CD4-positive, CD25-positive, alpha-beta regulatory T cell (primary cell): ENCODE results near the gene ARHGEF25. TPM values are rescaled to one million over a fixed set of nuclear protein-coding genes. Genes with fewer than 3 reads are reported as not detected.
A peak's percentile ranks its signal among the peaks of the same experiment; 100 is the strongest.
"Not testable (repeated sequence)": the region's sequence is repeated elsewhere in the genome, so short reads cannot be mapped to it uniquely, and the experiment has no call there.

ENCODE experiments used
- ATAC-seq, 2 donors: fragments of 150-1000 bp; cut with Tn5 transposase; one replicate each; pipeline ENCODE4 v1.10.0; 2021; ENCODE audit warnings: low read depth in 2 of 2, moderate number of reproducible peaks in 2 of 2, moderate library complexity in 1 of 2
- DNase-seq, 3 donors: peaks; one replicate each; pipeline versions ENCODE4 v3.0.0 to v3.0.0-alpha.2; 2012 to 2022; ENCODE audit warnings: mixed read lengths in 1 of 3
- H3K27ac ChIP-seq: one replicate; pipeline ENCODE4 v1.7.0; 2013; ENCODE audit warnings: mild to moderate bottlenecking, low read length; ENCODE audit not compliant: insufficient read depth, poor library complexity, severe bottlenecking
- H3K27me3 ChIP-seq: one replicate; pipeline ENCODE4 v1.7.0; 2013; ENCODE audit warnings: low read length; ENCODE audit not compliant: control insufficient read depth, insufficient read depth
- H3K36me3 ChIP-seq: one replicate; pipeline ENCODE4 v1.7.0; 2013; ENCODE audit warnings: mild to moderate bottlenecking, low read length, moderate library complexity; ENCODE audit not compliant: control insufficient read depth, insufficient read depth
- H3K4me1 ChIP-seq: 2 replicates; pipeline ENCODE4 v1.7.0; 2013; ENCODE audit warnings: mild to moderate bottlenecking, low read length; ENCODE audit not compliant: insufficient read depth, control insufficient read depth, poor library complexity, severe bottlenecking
- H3K4me3 ChIP-seq: one replicate; pipeline ENCODE4 v1.7.0; 2013; ENCODE audit warnings: low read depth, mild to moderate bottlenecking, low read length, moderate library complexity
- H3K9me3 ChIP-seq, 2 experiments: 1 replicate in 1 of 2; 2 replicates in 1 of 2; pipeline ENCODE4 v1.7.0; 2013; ENCODE audit warnings: low read length in 2 of 2, mild to moderate bottlenecking in 1 of 2, moderate library complexity in 1 of 2; ENCODE audit not compliant: control insufficient read depth in 2 of 2
- H3K27ac Mint-ChIP-seq, 3 donors: one replicate each; pipeline ENCODE4 v1.8.0; 2020 to 2022; ENCODE audit warnings: mild to moderate bottlenecking in 3 of 3, mixed read lengths in 3 of 3, moderate library complexity in 2 of 3
- H3K27me3 Mint-ChIP-seq: one replicate; pipeline ENCODE4 v1.8.0; 2022; ENCODE audit warnings: mild to moderate bottlenecking, mixed read lengths
- H3K36me3 Mint-ChIP-seq: one replicate; pipeline ENCODE4 v1.8.0; 2020; ENCODE audit warnings: mixed read lengths
- H3K4me1 Mint-ChIP-seq, 4 donors: one replicate each; pipeline ENCODE4 v1.8.0; 2020 to 2022; ENCODE audit warnings: mixed read lengths in 4 of 4, mild to moderate bottlenecking in 1 of 4
- H3K4me3 Mint-ChIP-seq, 4 donors: one replicate each; pipeline ENCODE4 v1.8.0; 2020 to 2022; ENCODE audit warnings: mild to moderate bottlenecking in 4 of 4, mixed read lengths in 4 of 4, moderate library complexity in 3 of 4
- H3K9me3 Mint-ChIP-seq, 7 donors: one replicate each; pipeline ENCODE4 v1.8.0; 2020 to 2022; ENCODE audit warnings: mixed read lengths in 7 of 7, mild to moderate bottlenecking in 3 of 7, moderate library complexity in 2 of 7
- polyA plus RNA-seq, 4 donors: library from polyadenylated mRNA; unstranded; fragments of 300-500 nt; fragmentation: Illumina TruSeq; gene quantifications; one replicate each; pipeline ENCODE4 v1.2.3, GENCODE V29; 2021
- total RNA-seq: library from RNA; stranded (reverse); gene quantifications from one replicate; pipeline ENCODE4 v1.2.3, GENCODE V29; 2022

ARHGEF25 gene
- total and polyA plus RNA-seq, 5 donors from 2014 or later, result 0.64 TPM; not detected in 4

DNA sequence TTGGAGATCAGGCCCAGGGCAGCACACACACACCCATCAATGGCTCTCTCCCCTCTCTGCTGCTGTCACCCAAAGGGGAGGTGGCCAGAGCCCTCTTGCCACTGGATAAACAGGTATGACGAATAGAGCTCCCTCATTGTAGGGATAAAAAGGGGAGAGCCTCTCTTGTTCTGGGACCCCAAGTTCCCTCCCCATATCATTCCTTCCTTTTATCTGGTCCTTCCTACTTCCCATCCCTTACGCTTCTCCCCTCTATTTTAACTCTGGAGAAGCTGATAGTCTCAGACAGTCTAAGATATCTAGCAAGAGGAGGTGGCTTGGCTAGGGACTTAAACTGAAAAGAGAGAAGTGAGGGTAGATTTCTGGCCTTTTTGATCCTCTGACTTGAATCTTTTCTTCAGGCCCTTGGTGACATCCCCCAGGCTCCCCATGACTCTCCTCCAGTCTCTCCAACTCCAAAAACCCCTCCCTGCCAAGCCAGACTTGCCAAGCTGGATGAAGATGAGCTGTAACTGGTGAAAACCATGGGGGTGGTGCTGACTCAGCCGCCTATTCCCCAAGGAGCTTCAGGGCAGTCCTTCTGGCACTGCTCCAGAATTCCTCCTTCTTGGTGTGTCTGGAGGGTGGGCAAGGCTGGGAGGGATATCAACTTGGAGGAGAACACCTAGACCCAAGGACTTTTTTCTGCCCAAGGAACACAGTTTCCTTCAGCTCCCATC, 5.3 kb downstream of the ARHGEF25 start:
- Mint-ChIP-seq H3K9me3 (peaks cover 0 to 5% (median 0%) of the 10 kb centered on the region in 7 donors), H3K27ac (no peak overlapping the region), H3K27me3 (peaks cover 95% of the 10 kb centered on the region), H3K36me3 (no peaks in the 10 kb centered on the region), H3K4me3 (peak overlapping the region in 1 of 4 donors; percentile 1), H3K4me1 (peaks cover 0 to 30% (median 16%) of the 10 kb centered on the region in 4 donors)
- ATAC-seq, result no peak
- Histone ChIP-seq H3K27ac (no peak overlapping the region), H3K27me3 (peaks cover 22% of the 10 kb centered on the region), H3K4me3 (no peak overlapping the region), H3K36me3 (no peaks in the 10 kb centered on the region), H3K4me1 (peaks cover 26% of the 10 kb centered on the region), H3K9me3 (no peaks in the 10 kb centered on the region)
- DNase-seq, result no peak

DNA sequence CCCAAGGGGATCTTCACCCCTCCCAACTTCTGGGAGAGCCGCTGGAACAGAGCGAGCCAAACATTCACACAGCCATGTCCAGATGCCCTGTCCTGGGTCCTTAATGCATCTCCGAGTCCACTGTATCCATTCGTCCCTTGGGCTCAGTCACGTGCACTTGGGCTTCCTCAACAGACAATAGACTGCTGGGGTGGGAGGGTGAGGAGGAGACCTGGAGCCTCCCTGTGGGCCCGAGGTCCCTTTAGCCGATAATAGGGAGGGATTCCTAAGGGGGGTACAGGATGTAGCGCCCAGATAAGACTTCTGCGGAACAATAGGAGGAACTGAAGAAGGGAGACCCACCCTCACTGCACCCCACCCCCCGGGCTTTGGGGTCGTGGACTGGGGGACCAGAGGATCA, 6.7 kb downstream of the ARHGEF25 start:
- Mint-ChIP-seq H3K27ac (no peak overlapping the region), H3K4me1 (peaks cover 0 to 31% (median 22%) of the 10 kb centered on the region in 4 donors), H3K36me3 (no peaks in the 10 kb centered on the region), H3K9me3 (peaks cover 0 to 5% (median 0%) of the 10 kb centered on the region in 7 donors), H3K4me3 (peak overlapping the region in 1 of 4 donors; percentile 27), H3K27me3 (peaks cover 97% of the 10 kb centered on the region)
- Histone ChIP-seq H3K9me3 (no peaks in the 10 kb centered on the region), H3K4me1 (peaks cover 26% of the 10 kb centered on the region), H3K27me3 (peaks cover 33% of the 10 kb centered on the region), H3K4me3 (no peak overlapping the region), H3K36me3 (no peaks in the 10 kb centered on the region), H3K27ac (no peak overlapping the region)
- DNase-seq, result no peak
- no peak for ATAC-seq

DNA sequence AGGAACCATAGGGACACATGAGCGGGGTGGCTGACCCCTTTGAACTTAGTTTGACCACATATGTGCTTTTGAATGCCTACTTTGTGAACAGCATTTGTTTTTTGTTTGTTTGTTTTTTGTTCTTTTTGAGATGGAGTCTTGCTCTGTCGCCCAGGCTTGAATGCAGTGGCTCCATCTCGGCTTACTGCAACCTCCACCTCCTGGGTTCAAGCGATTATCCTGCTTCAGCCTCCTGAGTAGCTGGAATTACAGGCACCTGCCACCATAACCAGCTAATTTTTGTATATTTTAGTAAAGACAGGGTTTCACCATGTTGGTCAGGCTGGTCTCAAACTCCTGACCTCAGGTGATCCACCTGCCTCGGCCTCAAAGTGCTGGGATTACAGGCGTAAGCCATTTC, 7.2 kb downstream of the ARHGEF25 start:
- not testable (repeated sequence) for H3K4me3 ChIP-seq, H3K4me3 Mint-ChIP-seq, H3K36me3 ChIP-seq, ATAC-seq, H3K9me3 Mint-ChIP-seq, DNase-seq, H3K27ac ChIP-seq, H3K9me3 ChIP-seq, H3K36me3 Mint-ChIP-seq, H3K27ac Mint-ChIP-seq
- Mint-ChIP-seq H3K27me3 (peaks cover 97% of the 10 kb centered on the region), H3K4me1 (peaks cover 0 to 31% (median 22%) of the 10 kb centered on the region in 4 donors)
- Histone ChIP-seq H3K4me1 (peaks cover 26% of the 10 kb centered on the region), H3K27me3 (peaks cover 35% of the 10 kb centered on the region)

- DNase-seq, result no peak
- Histone ChIP-seq H3K4me3 (no peak overlapping the region), H3K27ac (no peak overlapping the region), H3K9me3 (no peaks in the 10 kb centered on the region), H3K36me3 (no peaks in the 10 kb centered on the region), H3K27me3 (peaks cover 38% of the 10 kb centered on the region), H3K4me1 (peaks cover 26% of the 10 kb centered on the region)
- Mint-ChIP-seq H3K27me3 (peaks cover 97% of the 10 kb centered on the region), H3K9me3 (peaks cover 0 to 6% (median 0%) of the 10 kb centered on the region in 7 donors), H3K4me3 (peak overlapping the region; percentile 24 to 63 (median 62)), H3K4me1 (peaks cover 0 to 31% (median 22%) of the 10 kb centered on the region in 4 donors), H3K36me3 (no peaks in the 10 kb centered on the region), H3K27ac (no peak overlapping the region)
- ATAC-seq, result no peak
These were observed 7.8 kb downstream of the ARHGEF25 start for GRCh38 chr12:57618966-57619433.

DNA sequence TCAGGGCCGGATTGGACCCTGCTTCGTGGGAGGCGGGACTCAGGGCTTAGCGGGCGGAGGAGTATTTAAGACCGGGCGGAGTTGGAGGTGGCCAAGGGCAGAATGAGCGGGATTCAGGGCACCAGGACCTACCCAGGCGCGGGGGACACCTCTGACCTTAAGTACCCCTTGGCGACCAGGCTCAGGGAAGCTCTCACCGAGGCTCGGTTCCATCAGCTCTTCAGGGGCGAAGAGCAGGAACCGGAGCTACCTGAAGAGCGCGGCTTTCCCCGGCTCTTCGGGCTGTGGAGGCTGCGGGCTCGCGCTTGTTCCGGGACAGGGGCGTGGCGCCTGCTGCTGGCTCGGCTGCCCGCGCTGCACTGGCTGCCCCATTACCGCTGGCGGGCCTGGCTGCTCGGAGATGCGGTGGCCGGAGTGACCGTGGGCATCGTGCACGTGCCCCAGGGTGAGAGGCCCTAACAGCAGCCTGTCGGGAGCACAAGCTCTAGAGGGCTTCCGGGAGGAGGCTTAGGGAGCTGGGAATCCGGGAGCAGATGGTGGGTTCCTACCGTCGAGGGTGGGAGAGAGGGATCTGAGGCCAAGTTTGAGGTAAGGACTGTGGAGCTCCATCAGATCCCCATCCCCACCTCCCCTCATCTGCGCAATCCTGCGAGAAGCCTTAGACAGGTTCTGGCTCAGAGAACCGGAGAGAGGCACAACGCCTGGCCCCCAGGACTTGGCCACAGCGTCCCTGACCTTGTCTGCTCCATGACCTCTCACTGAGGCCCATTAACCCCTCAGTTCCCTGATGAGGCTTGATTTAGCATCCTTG, 8.4 kb downstream of the ARHGEF25 start:
- ATAC-seq (no peak), DNase-seq (no peak)
- Histone ChIP-seq H3K36me3 (no peaks in the 10 kb centered on the region), H3K27ac (no peak overlapping the region), H3K4me3 (no peak overlapping the region), H3K4me1 (peaks cover 26% of the 10 kb centered on the region), H3K27me3 (peaks cover 42% of the 10 kb centered on the region), H3K9me3 (no peaks in the 10 kb centered on the region)
- H3K27ac Mint-ChIP-seq, result no peak overlapping the region
- H3K27me3 Mint-ChIP-seq, result peaks cover 99% of the 10 kb centered on the region
- H3K9me3 Mint-ChIP-seq, result peaks cover 0 to 6% (median 0%) of the 10 kb centered on the region in 7 donors
- H3K36me3 Mint-ChIP-seq, result no peaks in the 10 kb centered on the region
- H3K4me1 Mint-ChIP-seq, result peaks cover 0 to 34% (median 22%) of the 10 kb centered on the region in 4 donors
- peak overlapping the region; percentile 61 to 86 (median 62) for H3K4me3 Mint-ChIP-seq

- H3K27me3 Mint-ChIP-seq, result peaks cover 99% of the 10 kb centered on the region
- H3K4me3 Mint-ChIP-seq, result peak overlapping the region; percentile 14 to 86 (median 70)
- peaks cover 26% of the 10 kb centered on the region for H3K4me1 ChIP-seq
- H3K36me3 ChIP-seq, result no peaks in the 10 kb centered on the region
- peaks cover 0 to 34% (median 22%) of the 10 kb centered on the region in 4 donors for H3K4me1 Mint-ChIP-seq
- DNase-seq (no peak), ATAC-seq (no peak)
- H3K27me3 ChIP-seq, result peaks cover 49% of the 10 kb centered on the region
- no peak overlapping the region for H3K4me3 ChIP-seq
- no peak overlapping the region for H3K27ac ChIP-seq
- H3K27ac Mint-ChIP-seq, result no peak overlapping the region
- H3K9me3 ChIP-seq, result no peaks in the 10 kb centered on the region
- H3K9me3 Mint-ChIP-seq, result peaks cover 0 to 6% (median 0%) of the 10 kb centered on the region in 7 donors
- no peaks in the 10 kb centered on the region for H3K36me3 Mint-ChIP-seq
These were observed 9.2 kb downstream of the ARHGEF25 start for GRCh38 chr12:57620245-57620935.

DNA sequence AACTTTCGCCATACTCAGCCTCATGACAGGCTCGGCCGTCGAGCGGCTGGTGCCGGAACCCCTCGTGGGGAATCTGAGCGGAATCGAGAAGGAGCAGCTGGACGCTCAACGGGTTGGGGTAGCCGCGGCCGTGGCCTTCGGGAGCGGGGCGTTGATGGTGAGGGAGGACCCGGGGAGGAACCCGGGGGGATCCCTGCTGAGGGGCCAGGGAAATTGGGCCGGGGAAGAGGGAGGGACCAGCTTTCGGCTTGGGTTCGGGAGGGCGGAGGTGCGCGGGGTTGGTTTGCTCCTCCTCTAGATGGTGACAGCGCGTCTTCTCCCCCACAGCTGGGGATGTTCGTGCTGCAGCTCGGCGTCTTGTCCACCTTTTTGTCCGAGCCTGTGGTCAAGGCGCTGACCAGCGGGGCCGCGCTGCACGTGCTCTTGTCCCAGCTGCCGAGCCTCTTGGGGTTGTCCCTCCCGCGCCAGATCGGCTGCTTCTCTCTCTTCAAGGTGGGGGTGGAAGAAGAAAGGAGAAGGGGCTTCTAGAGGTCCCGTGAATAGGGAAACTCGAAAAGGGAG, 9.8 kb downstream of the ARHGEF25 start:
- Mint-ChIP-seq H3K4me1 (peaks cover 0 to 34% (median 22%) of the 10 kb centered on the region in 4 donors), H3K4me3 (peak overlapping the region; percentile 14 to 86 (median 72)), H3K9me3 (peaks cover 0 to 8% (median 0%) of the 10 kb centered on the region in 7 donors), H3K27ac (peak overlapping the region in 1 of 3 donors; percentile 57), H3K27me3 (peaks cover 100% of the 10 kb centered on the region), H3K36me3 (no peaks in the 10 kb centered on the region)
- Histone ChIP-seq H3K4me3 (no peak overlapping the region), H3K4me1 (peaks cover 26% of the 10 kb centered on the region), H3K27me3 (peaks cover 49% of the 10 kb centered on the region), H3K36me3 (no peaks in the 10 kb centered on the region), H3K27ac (no peak overlapping the region), H3K9me3 (no peaks in the 10 kb centered on the region)
- no peak for ATAC-seq
- DNase-seq, result no peak
